H1 (cell line): ENCODE results near the gene ADRA2A. TPM values are rescaled to one million over a fixed set of nuclear protein-coding genes. Genes with fewer than 3 reads are reported as not detected.

Source experiments
- CEBPB ChIP-seq: IDR thresholded peaks from 2 replicates; pipeline ENCODE4 v1.6.1; 2012; ENCODE audit warnings: low read depth, low read length
- CHD7 ChIP-seq: fragments of 300-600 bp; sonication (generic); IDR thresholded peaks from 2 replicates; pipeline ENCODE4 v1.7.1; 2012; ENCODE audit warnings: low read length, moderate library complexity, mild to moderate bottlenecking, inconsistent platforms; ENCODE audit not compliant: insufficient replicate concordance
- CTCF ChIP-seq, 3 experiments: IDR thresholded peaks; 1 replicate in 2 of 3; 2 replicates in 1 of 3; pipeline versions ENCODE4 v1.5.1 to v1.6.1; 2011; ENCODE audit warnings: low read length in 3 of 3, mild to moderate bottlenecking in 3 of 3, inconsistent platforms in 2 of 3, low read depth in 1 of 3, moderate library complexity in 1 of 3; ENCODE audit not compliant: insufficient read depth in 1 of 3; ENCODE audit errors: control extremely low read depth in 1 of 3
- MAX ChIP-seq: IDR thresholded peaks from 2 replicates; pipeline ENCODE4 v1.6.1; 2012; ENCODE audit warnings: inconsistent platforms
- POLR2A ChIP-seq, 2 experiments: IDR thresholded peaks; 1 replicate in 1 of 2; 2 replicates in 1 of 2; pipeline ENCODE4 v1.6.1; 2011; ENCODE audit warnings: low read depth in 2 of 2, low read length in 2 of 2, mild to moderate bottlenecking in 2 of 2; ENCODE audit errors: control extremely low read depth in 1 of 2
- RAD21 ChIP-seq, 2 experiments: IDR thresholded peaks in 1 of 2; conservative IDR thresholded peaks in 1 of 2; 2 replicates each; pipeline ENCODE4 v1.6.1; 2011; ENCODE audit warnings: low read depth in 2 of 2, low read length in 2 of 2, improper control_type of control experiment in 1 of 2, inconsistent platforms in 1 of 2, mild to moderate bottlenecking in 1 of 2, moderate library complexity in 1 of 2
- polyA plus RNA-seq, 7 experiments: library from polyadenylated mRNA; depleted of rRNA in 3 of 7; stranded (reverse) in 5 of 7; unstranded in 2 of 7; fragments of >200 nt in 5 of 7; fragments of 200-250 nt in 2 of 7; gene quantifications; 1 replicate in 5 of 7; 2 replicates in 1 of 7; 4 replicates in 1 of 7; pipeline versions ENCODE4 v1.2.1 to v1.2.3, GENCODE V29; 2011 to 2013; ENCODE audit warnings: missing spikeins in 2 of 7, mixed read lengths in 2 of 7
- total RNA-seq: library from RNA; stranded (reverse); fragmentation: NEBNext Ultra II Directional; extraction: Animal tissue kit (Norgen Biotek cat#: 25700); gene quantifications from 2 replicates; pipeline ENCODE4 v1.2.1, GENCODE V29; 2021

ADRA2A gene
- total and polyA plus RNA-seq, 2 of the 8 experiments (the other 6 are each of a cell fraction or from before 2014, with no cell fraction given) = 5.9 to 6.2 TPM

GRCh38 chr10:111037858-111038257 lies 39.0 kb upstream of the ADRA2A start (continued):
- no peak for TF ChIP-seq CHD7
- TF ChIP-seq POLR2A (IDR thresholded peaks at IDR 0.05; ENCODE audit: control extremely low read depth in 1 of 2, low read depth in 2 of 2, low read length in 2 of 2) = no peak
- TF ChIP-seq RAD21 (IDR thresholded peaks at IDR 0.05 in 1 of 2, conservative IDR thresholded peaks at IDR 0.05 in 1 of 2; ENCODE audit: low read depth in 2 of 2, low read length in 2 of 2) = peak; percentile 24 to 25; a peak in 2 of 4 replicates
- TF ChIP-seq MAX = no peak
- peak in 1 of 3 experiments; percentile 23; a peak in 1 of 4 replicates for TF ChIP-seq CTCF (IDR thresholded peaks at IDR 0.05; ENCODE audit: control extremely low read depth in 1 of 3, insufficient read depth in 1 of 3, low read depth in 1 of 3, low read length in 3 of 3)
- peak; percentile 72 for TF ChIP-seq CEBPB
